HUES48 (cell line): ENCODE measurements around the gene TAL2.
A peak's percentile ranks its signal among the peaks of the same experiment; 100 is the strongest.

Source experiments
- H3K27ac ChIP-seq: one replicate; pipeline ENCODE4 v1.7.0; 2013; ENCODE audit warnings: low read depth, low read length, inconsistent platforms
- H3K27me3 ChIP-seq: 2 replicates; pipeline ENCODE4 v1.6.1; 2013; ENCODE audit warnings: mild to moderate bottlenecking, low read length; ENCODE audit not compliant: control insufficient read depth, insufficient read depth
- H3K36me3 ChIP-seq: 2 replicates; pipeline ENCODE4 v1.6.1; 2013; ENCODE audit warnings: low read length; ENCODE audit not compliant: control insufficient read depth, insufficient read depth
- H3K4me1 ChIP-seq: 2 replicates; pipeline ENCODE4 v1.6.1; 2013; ENCODE audit warnings: mild to moderate bottlenecking, low read length; ENCODE audit not compliant: control insufficient read depth, insufficient read depth
- H3K4me3 ChIP-seq: 2 replicates; pipeline ENCODE4 v1.5.1; 2013; ENCODE audit warnings: mild to moderate bottlenecking, low read depth, low read length
- H3K9ac ChIP-seq: 2 replicates; pipeline ENCODE4 v1.6.1; 2013; ENCODE audit warnings: mild to moderate bottlenecking, low read depth, low read length, moderate library complexity
- H3K9me3 ChIP-seq: 2 replicates; pipeline ENCODE4 v1.6.1; 2013; ENCODE audit warnings: low read length; ENCODE audit not compliant: control insufficient read depth, insufficient read depth

TAL2 gene

GRCh38 chr9:105662184-105663104 lies at the start of gene TAL2:
TSS of gene TAL2 (plus strand) at chr9:105662457. CDS start at chr9:105662497, 40 bp downstream.
- Histone ChIP-seq H3K36me3 (no peaks in the 10 kb centered on the region), H3K9ac (no peak within 1 kb of the TSS), H3K4me3 (no peak within 1 kb of the TSS), H3K27ac (no peak within 1 kb of the TSS), H3K27me3 (peaks cover 31% of the 10 kb centered on the region), H3K9me3 (no peaks in the 10 kb centered on the region), H3K4me1 (no peaks in the 10 kb centered on the region)

GRCh38 chr9:105621001-105621400 lies 41.3 kb upstream of the TAL2 start:
- Histone ChIP-seq H3K36me3 (no peaks in the 10 kb centered on the region), H3K4me3 (no peak overlapping the region), H3K27me3 (no peaks in the 10 kb centered on the region), H3K4me1 (no peaks in the 10 kb centered on the region), H3K9ac (no peak overlapping the region), H3K9me3 (no peaks in the 10 kb centered on the region), H3K27ac (no peak overlapping the region)

GRCh38 chr9:105625088-105625487 lies 37.2 kb upstream of the TAL2 start:
- Histone ChIP-seq H3K27me3 (no peaks in the 10 kb centered on the region), H3K36me3 (no peaks in the 10 kb centered on the region), H3K9me3 (no peaks in the 10 kb centered on the region), H3K9ac (no peak overlapping the region), H3K4me1 (no peaks in the 10 kb centered on the region), H3K27ac (no peak overlapping the region), H3K4me3 (no peak overlapping the region)

- H3K4me1 ChIP-seq = no peaks in the 10 kb centered on the region
- H3K9ac ChIP-seq = no peak overlapping the region
- H3K27me3 ChIP-seq = no peaks in the 10 kb centered on the region
- H3K27ac ChIP-seq = no peak overlapping the region
- no peak overlapping the region for H3K4me3 ChIP-seq
- H3K36me3 ChIP-seq = no peaks in the 10 kb centered on the region
- H3K9me3 ChIP-seq = no peaks in the 10 kb centered on the region
Observed at GRCh38 chr9:105632807-105633206, 29.4 kb upstream of the TAL2 start.

- Histone ChIP-seq H3K9ac (no peak overlapping the region), H3K36me3 (no peaks in the 10 kb centered on the region), H3K9me3 (no peaks in the 10 kb centered on the region), H3K4me1 (no peaks in the 10 kb centered on the region), H3K27me3 (no peaks in the 10 kb centered on the region), H3K4me3 (no peak overlapping the region), H3K27ac (no peak overlapping the region)
Observed at GRCh38 chr9:105633411-105633810, 28.8 kb upstream of the TAL2 start.

GRCh38 chr9:105636331-105636730 lies 25.9 kb upstream of the TAL2 start:
- no peak overlapping the region for H3K9ac ChIP-seq
- no peaks in the 10 kb centered on the region for H3K36me3 ChIP-seq
- no peaks in the 10 kb centered on the region for H3K27me3 ChIP-seq
- H3K9me3 ChIP-seq = no peaks in the 10 kb centered on the region
- no peak overlapping the region for H3K27ac ChIP-seq
- H3K4me3 ChIP-seq = no peak overlapping the region
- no peaks in the 10 kb centered on the region for H3K4me1 ChIP-seq

GRCh38 chr9:105637787-105638395 lies 24.4 kb upstream of the TAL2 start:
- H3K9me3 ChIP-seq = no peaks in the 10 kb centered on the region
- H3K4me3 ChIP-seq = no peak overlapping the region
- no peak overlapping the region for H3K27ac ChIP-seq
- H3K4me1 ChIP-seq = no peaks in the 10 kb centered on the region
- no peak overlapping the region for H3K9ac ChIP-seq
- H3K36me3 ChIP-seq = no peaks in the 10 kb centered on the region
- H3K27me3 ChIP-seq = no peaks in the 10 kb centered on the region

GRCh38 chr9:105639936-105640335 lies 22.3 kb upstream of the TAL2 start:
- no peak overlapping the region for H3K4me3 ChIP-seq
- no peak overlapping the region for H3K9ac ChIP-seq
- H3K4me1 ChIP-seq = no peaks in the 10 kb centered on the region
- H3K27ac ChIP-seq = no peak overlapping the region
- H3K9me3 ChIP-seq = no peaks in the 10 kb centered on the region
- H3K27me3 ChIP-seq = no peaks in the 10 kb centered on the region
- H3K36me3 ChIP-seq = no peaks in the 10 kb centered on the region

GRCh38 chr9:105643795-105644194 lies 18.5 kb upstream of the TAL2 start:
- Histone ChIP-seq H3K27me3 (no peaks in the 10 kb centered on the region), H3K9me3 (no peaks in the 10 kb centered on the region), H3K9ac (no peak overlapping the region), H3K36me3 (no peaks in the 10 kb centered on the region), H3K27ac (no peak overlapping the region), H3K4me3 (no peak overlapping the region), H3K4me1 (peaks cover 6% of the 10 kb centered on the region; the same call in 1 of the 2 replicates)

GRCh38 chr9:105646879-105647594 lies 15.2 kb upstream of the TAL2 start:
- peak overlapping the region; percentile 81 for H3K27ac ChIP-seq

More at GRCh38 chr9:105646879-105647594, 15.2 kb upstream of the TAL2 start:
- no peaks in the 10 kb centered on the region for H3K9me3 ChIP-seq
- no peaks in the 10 kb centered on the region for H3K36me3 ChIP-seq
- H3K4me1 ChIP-seq = peaks cover 19% of the 10 kb centered on the region
- H3K4me3 ChIP-seq = no peak overlapping the region
- no peak overlapping the region for H3K9ac ChIP-seq
- no peaks in the 10 kb centered on the region for H3K27me3 ChIP-seq
